Calu3 (cell line): Measurements from ENCODE around the gene MICAL1. TPM values are rescaled to one million over a fixed set of nuclear protein-coding genes. Genes with fewer than 3 reads are reported as not detected.
A peak's percentile ranks its signal among the peaks of the same experiment; 100 is the strongest.

Experiments used
- BruUV-seq: library from RNA; stranded (reverse); fragments of 400-500 nt; replicated peaks from 2 replicates; lab custom pipeline; 2021; lab: Mats Ljungman, UMichigan
- CTCF ChIA-PET: fragments of 300-600 bp; sonication (Branson Sonifier 250); formaldehyde crosslinking; loops from one replicate; lab custom pipeline; 2022; ENCODE audit warnings: antibody characterized with exemption; lab: Charles Lee
- DNase-seq: peaks from one replicate; pipeline ENCODE4 v3.0.0; 2022
- H3K27ac Mint-ChIP-seq: one replicate; pipeline ENCODE4 v1.8.0; 2022; ENCODE audit warnings: mixed read lengths; ENCODE audit not compliant: unreplicated experiment
- H3K27me3 Mint-ChIP-seq: one replicate; pipeline ENCODE4 v1.8.0; 2022; ENCODE audit warnings: mixed read lengths; ENCODE audit not compliant: unreplicated experiment
- H3K36me3 Mint-ChIP-seq: one replicate; pipeline ENCODE4 v1.8.0; 2022; ENCODE audit warnings: mild to moderate bottlenecking, moderate library complexity, mixed read lengths; ENCODE audit not compliant: insufficient read depth, unreplicated experiment
- H3K4me1 Mint-ChIP-seq: one replicate; pipeline ENCODE4 v1.8.0; 2022; ENCODE audit warnings: mild to moderate bottlenecking, low read depth, mixed read lengths; ENCODE audit not compliant: unreplicated experiment
- H3K4me3 Mint-ChIP-seq: one replicate; pipeline ENCODE4 v1.8.0; 2022; ENCODE audit warnings: mild to moderate bottlenecking, low read depth, moderate library complexity, mixed read lengths; ENCODE audit not compliant: unreplicated experiment
- H3K9me3 Mint-ChIP-seq: one replicate; pipeline ENCODE4 v1.8.0; 2022; ENCODE audit warnings: low read depth, mixed read lengths; ENCODE audit not compliant: unreplicated experiment
- CTCF ChIP-seq: fragments of 200-600 bp; IDR thresholded peaks from one replicate; pipeline ENCODE4 v1.8.0; 2022; ENCODE audit warnings: antibody characterized with exemption; ENCODE audit not compliant: unreplicated experiment
- intact Hi-C: fragments of 100-400 bp; cut with micrococcal nuclease; formaldehyde crosslinking; loops from one replicate; pipeline ENCODE4 v1.10.0; 2022; ENCODE audit not compliant: unreplicated experiment
- total RNA-seq: library from RNA; stranded (reverse); gene quantifications from 2 replicates; pipeline ENCODE4 v1.2.3, GENCODE V29; 2022

Gene MICAL1
- total RNA-seq, 1 experiment from 2014 or later: 22.5 TPM

- peak overlapping the region; percentile 69 for H3K27ac Mint-ChIP-seq
- H3K4me3 Mint-ChIP-seq: no peak overlapping the region
- no peaks in the 10 kb centered on the region for H3K9me3 Mint-ChIP-seq
- no TSS peak for BruUV-seq
- H3K36me3 Mint-ChIP-seq: peaks cover 21% of the 10 kb centered on the region
- CTCF ChIA-PET: no interaction called here
- H3K4me1 Mint-ChIP-seq: no peaks in the 10 kb centered on the region
- intact Hi-C loops: no loop called here
- H3K27me3 Mint-ChIP-seq: no peaks in the 10 kb centered on the region
- TF ChIP-seq CTCF: no peak
- DNase-seq: no peak
Measured at GRCh38 chr6:109447878-109448555, 7.6 kb downstream of the MICAL1 start.

GRCh38 chr6:109447087-109447486, 8.5 kb downstream of the MICAL1 start:
- Mint-ChIP-seq H3K27me3 (no peaks in the 10 kb centered on the region), H3K36me3 (peaks cover 27% of the 10 kb centered on the region), H3K27ac (no peak overlapping the region), H3K4me1 (no peaks in the 10 kb centered on the region), H3K4me3 (no peak overlapping the region), H3K9me3 (no peaks in the 10 kb centered on the region)
- CTCF ChIA-PET: no interaction called here
- intact Hi-C loops: no loop called here
- TF ChIP-seq CTCF: no peak
- no TSS peak for BruUV-seq
- no peak for DNase-seq

GRCh38 chr6:109446541-109446940, 9.0 kb downstream of the MICAL1 start:
- DNase-seq: no peak
- BruUV-seq: no TSS peak
- CTCF ChIA-PET: interaction anchor here (0.7 kb wide), 1 partner anchor 962 kb away, joined by 8 read pairs; no protein-coding TSS in a partner anchor
- Mint-ChIP-seq H3K4me1 (no peaks in the 10 kb centered on the region), H3K27me3 (no peaks in the 10 kb centered on the region), H3K36me3 (peaks cover 31% of the 10 kb centered on the region), H3K9me3 (no peaks in the 10 kb centered on the region), H3K27ac (no peak overlapping the region), H3K4me3 (no peak overlapping the region)
- TF ChIP-seq CTCF: no peak
- intact Hi-C loops: no loop called here

GRCh38 chr6:109446072-109446471, 9.5 kb downstream of the MICAL1 start:
- H3K4me1 Mint-ChIP-seq: no peaks in the 10 kb centered on the region
- no peak for DNase-seq
- no peak overlapping the region for H3K27ac Mint-ChIP-seq
- no peaks in the 10 kb centered on the region for H3K27me3 Mint-ChIP-seq
- no peak overlapping the region for H3K4me3 Mint-ChIP-seq
- CTCF ChIA-PET: interaction anchor here (0.7 kb wide), 1 partner anchor 963 kb away, joined by 8 read pairs; no protein-coding TSS in a partner anchor
- H3K9me3 Mint-ChIP-seq: no peaks in the 10 kb centered on the region
- intact Hi-C loops: no loop called here
- peaks cover 36% of the 10 kb centered on the region for H3K36me3 Mint-ChIP-seq
- no TSS peak for BruUV-seq
- TF ChIP-seq CTCF: no peak
